ENCODE measurements around the gene EAF2.

GRCh38 chr3:121897296-121897695, 62.3 kb downstream of the EAF2 start:
- TF ChIP-seq CTCF (IDR thresholded peaks at IDR 0.05) (no peak), POLR2A (IDR thresholded peaks at IDR 0.05) (no peak)

All from Peyer's patch (tissue), 4 donors.